Endothelial cell of hepatic sinusoid (primary cell): Measurements from ENCODE around the gene ATP8A2.
"Not testable (repeated sequence)": the region's sequence is repeated elsewhere in the genome, so short reads cannot be mapped to it uniquely, and the experiment has no call there.

Experiments
- in situ Hi-C: cut with HindIII; loops from 2 replicates; pipeline ENCODE4 v1.10.0; 2017; ENCODE audit warnings: low sequenced_read_pairs

The ATP8A2 gene

GRCh38 chr13:25455146-25455545, 83.4 kb downstream of the ATP8A2 start:
- in situ Hi-C loops: no loop called here

GRCh38 chr13:25457566-25457965, 85.8 kb downstream of the ATP8A2 start:
- in situ Hi-C loops: no loop called here

- in situ Hi-C loops: no loop called here
Observed at GRCh38 chr13:25462301-25463125, 90.7 kb downstream of the ATP8A2 start.

- in situ Hi-C loops: no loop called here
Observed at GRCh38 chr13:25463496-25463895, 91.7 kb downstream of the ATP8A2 start.

- in situ Hi-C loops: no loop called here
Observed at GRCh38 chr13:25466880-25467279, 95.1 kb downstream of the ATP8A2 start.

- in situ Hi-C loops: no loop called here
Observed at GRCh38 chr13:25468325-25469168, 96.8 kb downstream of the ATP8A2 start.

GRCh38 chr13:25469169-25469525, 97.4 kb downstream of the ATP8A2 start:
- in situ Hi-C loops: no loop called here

GRCh38 chr13:25473864-25474263, 102.1 kb downstream of the ATP8A2 start:
- in situ Hi-C loops: no loop called here

GRCh38 chr13:25478186-25478585, 106.4 kb downstream of the ATP8A2 start:
- in situ Hi-C loops: no loop called here

- in situ Hi-C loops: no loop called here
Observed at GRCh38 chr13:25489238-25489637, 117.5 kb downstream of the ATP8A2 start.

GRCh38 chr13:25490236-25490635, 118.5 kb downstream of the ATP8A2 start:
- in situ Hi-C loops: no loop called here

- in situ Hi-C loops: no loop called here
Observed at GRCh38 chr13:25493931-25494640, 122.3 kb downstream of the ATP8A2 start.

- in situ Hi-C loops: no loop called here
Observed at GRCh38 chr13:25494698-25495411, 123.1 kb downstream of the ATP8A2 start.

- in situ Hi-C loops: no loop called here
Observed at GRCh38 chr13:25501231-25501630, 129.5 kb downstream of the ATP8A2 start.

- in situ Hi-C loops: no loop called here
Observed at GRCh38 chr13:25502031-25502430, 130.3 kb downstream of the ATP8A2 start.

GRCh38 chr13:25502551-25502950, 130.8 kb downstream of the ATP8A2 start:
- in situ Hi-C loops: no loop called here

- in situ Hi-C loops: no loop called here
Observed at GRCh38 chr13:25503856-25504255, 132.1 kb downstream of the ATP8A2 start.

- in situ Hi-C loops: no loop called here
Observed at GRCh38 chr13:25507841-25508240, 136.1 kb downstream of the ATP8A2 start.

- in situ Hi-C loops: not testable (repeated sequence)
Observed at GRCh38 chr13:25513060-25513459, 141.3 kb downstream of the ATP8A2 start.

- in situ Hi-C loops: no loop called here
Observed at GRCh38 chr13:25518441-25518840, 146.7 kb downstream of the ATP8A2 start.

GRCh38 chr13:25525884-25526283, 154.1 kb downstream of the ATP8A2 start:
- in situ Hi-C loops: no loop called here
